Caco-2 (cell line): ENCODE results near the gene MARCHF9. TPM values are rescaled to one million over a fixed set of nuclear protein-coding genes. Genes with fewer than 3 reads are reported as not detected.
"Not testable (repeated sequence)": the region's sequence is repeated elsewhere in the genome, so short reads cannot be mapped to it uniquely, and the experiment has no call there.

Experiments used
- BruUV-seq: library from RNA; stranded (reverse); fragments of 400-500 nt; replicated peaks from 2 replicates; lab custom pipeline; 2021; lab: Mats Ljungman, UMichigan
- CTCF ChIA-PET: fragments of 300-600 bp; sonication (Branson Sonifier 250); formaldehyde crosslinking; loops from one replicate; lab custom pipeline; 2022; ENCODE audit warnings: antibody characterized with exemption; lab: Charles Lee
- POLR2A ChIA-PET: fragments of 300-600 bp; sonication (Branson Sonifier 250); formaldehyde crosslinking; loops from one replicate; lab custom pipeline; 2022; ENCODE audit warnings: antibody characterized with exemption; lab: Charles Lee
- DNase-seq, 2 experiments: peaks; one replicate each; pipeline versions ENCODE4 v3.0.0 to v3.0.0-alpha.2; 2020 to 2022
- H3K27me3 ChIP-seq: replicated peaks from 2 replicates; pipeline ENCODE4 v1.6.0; 2011; ENCODE audit warnings: low read length; ENCODE audit not compliant: control insufficient read depth, insufficient read depth
- H3K36me3 ChIP-seq: 2 replicates; pipeline ENCODE4 v1.5.1; 2011; ENCODE audit warnings: low read length; ENCODE audit not compliant: control insufficient read depth, insufficient read depth
- H3K4me1 ChIP-seq: fragments of 250-450 bp; sonication (Bioruptor Pico); 2 replicates; pipeline ENCODE4 v1.5.1; 2020; ENCODE audit warnings: mild to moderate bottlenecking
- H3K4me3 ChIP-seq: 2 replicates; pipeline ENCODE4 v1.5.1; 2011; ENCODE audit warnings: low read depth, mild to moderate bottlenecking, control low read depth, low read length
- H3K9me3 ChIP-seq: fragments of 250-450 bp; sonication (Bioruptor Pico); 2 replicates; pipeline ENCODE4 v1.5.1; 2020; ENCODE audit warnings: mild to moderate bottlenecking, moderate library complexity
- H3K27ac Mint-ChIP-seq: one replicate; pipeline ENCODE4 v1.8.0; 2022; ENCODE audit warnings: mixed read lengths; ENCODE audit not compliant: unreplicated experiment
- H3K27me3 Mint-ChIP-seq: one replicate; pipeline ENCODE4 v1.8.0; 2022; ENCODE audit warnings: mixed read lengths; ENCODE audit not compliant: insufficient read depth, unreplicated experiment
- H3K36me3 Mint-ChIP-seq: one replicate; pipeline ENCODE4 v1.8.0; 2022; ENCODE audit warnings: mild to moderate bottlenecking, mixed read lengths; ENCODE audit not compliant: insufficient read depth, unreplicated experiment
- H3K4me1 Mint-ChIP-seq: one replicate; pipeline ENCODE4 v1.8.0; 2022; ENCODE audit warnings: low read depth, mixed read lengths; ENCODE audit not compliant: unreplicated experiment
- H3K4me3 Mint-ChIP-seq: one replicate; pipeline ENCODE4 v1.8.0; 2022; ENCODE audit warnings: mild to moderate bottlenecking, moderate library complexity, mixed read lengths; ENCODE audit not compliant: unreplicated experiment
- H3K9me3 Mint-ChIP-seq: one replicate; pipeline ENCODE4 v1.8.0; 2022; ENCODE audit warnings: mixed read lengths; ENCODE audit not compliant: unreplicated experiment
- CTCF ChIP-seq, 2 experiments: fragments of 200-600 bp in 1 of 2; IDR thresholded peaks; 1 replicate in 1 of 2; 2 replicates in 1 of 2; pipeline versions ENCODE4 v1.5.1 to v1.8.0; 2011 to 2022; ENCODE audit warnings: antibody characterized with exemption in 1 of 2, control low read depth in 1 of 2, inconsistent platforms in 1 of 2, low read depth in 1 of 2, low read length in 1 of 2, mild to moderate bottlenecking in 1 of 2, moderate library complexity in 1 of 2; ENCODE audit not compliant: insufficient read depth in 1 of 2, severe bottlenecking in 1 of 2, unreplicated experiment in 1 of 2
- intact Hi-C: fragments of 100-400 bp; cut with micrococcal nuclease; formaldehyde crosslinking; loops from one replicate; pipeline ENCODE4 v1.10.0; 2022; ENCODE audit not compliant: unreplicated experiment
- total RNA-seq: library from RNA; stranded (reverse); gene quantifications from 2 replicates; pipeline ENCODE4 v1.2.3, GENCODE V29; 2022

The MARCHF9 gene
- total RNA-seq, 1 experiment from 2014 or later: 11.0 TPM

- POLR2A ChIA-PET: no interaction called here
- BruUV-seq: TSS peak; percentile 86
- no peaks in the 10 kb centered on the region for H3K9me3 ChIP-seq
- H3K4me3 ChIP-seq: no peak overlapping the region
- TF ChIP-seq CTCF (IDR thresholded peaks at IDR 0.05; ENCODE audit: insufficient read depth in 1 of 2, low read depth in 1 of 2, low read length in 1 of 2, severe bottlenecking in 1 of 2, unreplicated experiment in 1 of 2): no peak
- Mint-ChIP-seq H3K27ac (no peak overlapping the region), H3K9me3 (no peaks in the 10 kb centered on the region), H3K4me1 (no peaks in the 10 kb centered on the region), H3K27me3 (no peaks in the 10 kb centered on the region), H3K4me3 (no peak overlapping the region), H3K36me3 (peaks cover 13% of the 10 kb centered on the region)
- no peaks in the 10 kb centered on the region for H3K36me3 ChIP-seq
- intact Hi-C loops: no loop called here
- DNase-seq: no peak
- no peaks in the 10 kb centered on the region for H3K4me1 ChIP-seq
- H3K27me3 ChIP-seq: no peaks in the 10 kb centered on the region
- CTCF ChIA-PET: no interaction called here
These were observed 34.0 kb upstream of the MARCHF9 start for GRCh38 chr12:57720606-57721595.

GRCh38 chr12:57721846-57722608 is 32.9 kb upstream of the MARCHF9 start:
- H3K27me3 Mint-ChIP-seq, H3K4me1 Mint-ChIP-seq, intact Hi-C loops, H3K27ac Mint-ChIP-seq, H3K27me3 ChIP-seq, H3K36me3 ChIP-seq, H3K4me3 Mint-ChIP-seq, BruUV-seq, H3K4me3 ChIP-seq, H3K4me1 ChIP-seq, DNase-seq, H3K9me3 ChIP-seq, H3K9me3 Mint-ChIP-seq, POLR2A ChIA-PET: not testable (repeated sequence)
- CTCF ChIA-PET: interaction anchor here (0.8 kb wide), 1 partner anchor 38 kb away, joined by 7 read pairs; no protein-coding TSS in a partner anchor
- peaks cover 16% of the 10 kb centered on the region for H3K36me3 Mint-ChIP-seq

GRCh38 chr12:57722716-57723629 is 31.9 kb upstream of the MARCHF9 start:
- POLR2A ChIA-PET: no interaction called here
- no peaks in the 10 kb centered on the region for H3K27me3 ChIP-seq
- Mint-ChIP-seq H3K27ac (no peak overlapping the region), H3K4me3 (no peak overlapping the region), H3K36me3 (peaks cover 12% of the 10 kb centered on the region), H3K4me1 (no peaks in the 10 kb centered on the region), H3K27me3 (peaks cover 3% of the 10 kb centered on the region), H3K9me3 (no peaks in the 10 kb centered on the region)
- H3K4me3 ChIP-seq: no peak overlapping the region
- no TSS peak for BruUV-seq
- no peaks in the 10 kb centered on the region for H3K36me3 ChIP-seq
- H3K4me1 ChIP-seq: no peaks in the 10 kb centered on the region
- CTCF ChIA-PET: interaction anchor here (0.6 to 0.8 kb wide), 4 partner anchors 30 to 95 kb away, joined by 3 to 7 read pairs (median 4); no protein-coding TSS in a partner anchor
- no peak for DNase-seq
- no peaks in the 10 kb centered on the region for H3K9me3 ChIP-seq
- intact Hi-C loops: no loop called here
- TF ChIP-seq CTCF (IDR thresholded peaks at IDR 0.05; ENCODE audit: insufficient read depth in 1 of 2, low read depth in 1 of 2, low read length in 1 of 2, severe bottlenecking in 1 of 2, unreplicated experiment in 1 of 2): no peak
